AG08395 (cell line): ENCODE data around the gene AKR1E2.
"Not testable (repeated sequence)": the region's sequence is repeated elsewhere in the genome, so short reads cannot be mapped to it uniquely, and the experiment has no call there.

Source experiments
- DNase-seq: peaks from one replicate; pipeline ENCODE4 v3.0.0; 2012; ENCODE audit warnings: mixed read lengths, low spot score

The AKR1E2 gene

GRCh38 chr10:4813496-4813895 is 12.5 kb upstream of the AKR1E2 start:
- no peak for DNase-seq

- not testable (repeated sequence) for DNase-seq
These were observed 10.3 kb upstream of the AKR1E2 start for GRCh38 chr10:4815646-4816180.

GRCh38 chr10:4816966-4817365 is 9.0 kb upstream of the AKR1E2 start:
- no peak for DNase-seq

- no peak for DNase-seq
These were observed 6.9 kb upstream of the AKR1E2 start for GRCh38 chr10:4819067-4819466.

GRCh38 chr10:4819707-4820106 is 6.3 kb upstream of the AKR1E2 start:
- no peak for DNase-seq

- no peak for DNase-seq
These were observed 5.1 kb upstream of the AKR1E2 start for GRCh38 chr10:4820804-4821401.

GRCh38 chr10:4822208-4822607 is 3.8 kb upstream of the AKR1E2 start:
- DNase-seq: no peak

- DNase-seq: no peak
These were observed 1.2 kb upstream of the AKR1E2 start for GRCh38 chr10:4824791-4825310.

GRCh38 chr10:4825456-4825867 is 545 bp upstream of the AKR1E2 start:
- no peak for DNase-seq

- no peak for DNase-seq
These were observed 851 bp downstream of the AKR1E2 start for GRCh38 chr10:4826792-4827324.

- DNase-seq: no peak
These were observed 2.0 kb downstream of the AKR1E2 start for GRCh38 chr10:4828005-4828404.

GRCh38 chr10:4830551-4830950 is 4.5 kb downstream of the AKR1E2 start:
- no peak for DNase-seq

- DNase-seq: no peak
These were observed 5.1 kb downstream of the AKR1E2 start for GRCh38 chr10:4831091-4831490.

GRCh38 chr10:4833286-4833685 is 7.3 kb downstream of the AKR1E2 start:
- DNase-seq: no peak

- DNase-seq: no peak
These were observed 8.9 kb downstream of the AKR1E2 start for GRCh38 chr10:4834898-4835405.

GRCh38 chr10:4835494-4835918 is 9.5 kb downstream of the AKR1E2 start:
- DNase-seq: no peak

- no peak for DNase-seq
These were observed 10.5 kb downstream of the AKR1E2 start for GRCh38 chr10:4836416-4836969.

- DNase-seq: no peak
These were observed 11.5 kb downstream of the AKR1E2 start for GRCh38 chr10:4837551-4837950.

- DNase-seq: no peak
These were observed 12.7 kb downstream of the AKR1E2 start for GRCh38 chr10:4838743-4839142.

- peak; percentile 14 for DNase-seq
These were observed 13.3 kb downstream of the AKR1E2 start for GRCh38 chr10:4839353-4839752.

- no peak for DNase-seq
These were observed 14.1 kb downstream of the AKR1E2 start for GRCh38 chr10:4840151-4840550.

GRCh38 chr10:4843525-4844180 is 17.6 kb downstream of the AKR1E2 start:
- DNase-seq: no peak

GRCh38 chr10:4844864-4845263 is 18.9 kb downstream of the AKR1E2 start:
- no peak for DNase-seq
